A549 (cell line): ENCODE results near the gene WDR43.
A peak's percentile ranks its signal among the peaks of the same experiment; 100 is the strongest.

Experiments
- CHD4 ChIP-seq: fragments of 200-600 bp; sonication (generic); IDR thresholded peaks from 2 replicates; pipeline ENCODE4 v1.6.1; 2016; ENCODE audit warnings: antibody characterized with exemption, mild to moderate bottlenecking, borderline replicate concordance
- EP300 ChIP-seq, 2 experiments: fragments of >200 bp; sonication (Bioruptor Twin); formaldehyde crosslinking; IDR thresholded peaks; 2 replicates in 1 of 2; 3 replicates in 1 of 2; pipeline ENCODE4 v1.6.1; 2016 to 2017
- ESRRA ChIP-seq: fragments of 150-350 bp; IDR thresholded peaks from 2 replicates; pipeline ENCODE4 v1.6.1; 2014; ENCODE audit warnings: mild to moderate bottlenecking, low read length, borderline replicate concordance
- HOXA7 ChIP-seq: fragments of 250-450 bp; sonication (Bioruptor Pico); IDR thresholded peaks from 2 replicates; pipeline ENCODE4 v1.5.0; 2020; ENCODE audit warnings: mild to moderate bottlenecking, moderate library complexity
- MYC ChIP-seq: IDR thresholded peaks from 2 replicates; pipeline ENCODE4 v1.6.1; 2012; ENCODE audit warnings: mild to moderate bottlenecking, inconsistent platforms, low read length, improper control_type of control experiment, borderline replicate concordance
- NFE2L2 ChIP-seq: fragments of 150-350 bp; conservative IDR thresholded peaks from 2 replicates; pipeline ENCODE4 v1.6.1; 2014; ENCODE audit warnings: low read length
- NR3C1 ChIP-seq: fragments of >200 bp; sonication (Bioruptor Twin); formaldehyde crosslinking; IDR thresholded peaks from 3 replicates; pipeline ENCODE4 v1.6.1; 2017
- POLR2A ChIP-seq: IDR thresholded peaks from 2 replicates; pipeline ENCODE4 v1.6.1; 2012; ENCODE audit warnings: mild to moderate bottlenecking, low read length
- RAD21 ChIP-seq, 2 experiments: fragments of >200 bp in 1 of 2; sonication (Bioruptor Twin) in 1 of 2; formaldehyde crosslinking in 1 of 2; IDR thresholded peaks in 1 of 2; conservative IDR thresholded peaks in 1 of 2; 2 replicates in 1 of 2; 3 replicates in 1 of 2; pipeline ENCODE4 v1.6.1; 2012 to 2018; ENCODE audit warnings: inconsistent platforms in 1 of 2
- REST ChIP-seq: fragments of 200-600 bp; sonication (generic); IDR thresholded peaks from 2 replicates; pipeline ENCODE4 v1.6.1; 2016; ENCODE audit warnings: antibody characterized with exemption, mild to moderate bottlenecking, moderate library complexity
- SREBF2 ChIP-seq: fragments of 450-650 bp; IDR thresholded peaks from 2 replicates; pipeline ENCODE4 v1.6.1; 2014; ENCODE audit warnings: mild to moderate bottlenecking, moderate library complexity
- TF ChIP-seq, protein P1 (sequence below): fragments of >200 bp; sonication (Bioruptor Twin); formaldehyde crosslinking; IDR thresholded peaks from 3 replicates; pipeline ENCODE4 v1.5.1; 2016

- TF ChIP-seq, protein P1, sequence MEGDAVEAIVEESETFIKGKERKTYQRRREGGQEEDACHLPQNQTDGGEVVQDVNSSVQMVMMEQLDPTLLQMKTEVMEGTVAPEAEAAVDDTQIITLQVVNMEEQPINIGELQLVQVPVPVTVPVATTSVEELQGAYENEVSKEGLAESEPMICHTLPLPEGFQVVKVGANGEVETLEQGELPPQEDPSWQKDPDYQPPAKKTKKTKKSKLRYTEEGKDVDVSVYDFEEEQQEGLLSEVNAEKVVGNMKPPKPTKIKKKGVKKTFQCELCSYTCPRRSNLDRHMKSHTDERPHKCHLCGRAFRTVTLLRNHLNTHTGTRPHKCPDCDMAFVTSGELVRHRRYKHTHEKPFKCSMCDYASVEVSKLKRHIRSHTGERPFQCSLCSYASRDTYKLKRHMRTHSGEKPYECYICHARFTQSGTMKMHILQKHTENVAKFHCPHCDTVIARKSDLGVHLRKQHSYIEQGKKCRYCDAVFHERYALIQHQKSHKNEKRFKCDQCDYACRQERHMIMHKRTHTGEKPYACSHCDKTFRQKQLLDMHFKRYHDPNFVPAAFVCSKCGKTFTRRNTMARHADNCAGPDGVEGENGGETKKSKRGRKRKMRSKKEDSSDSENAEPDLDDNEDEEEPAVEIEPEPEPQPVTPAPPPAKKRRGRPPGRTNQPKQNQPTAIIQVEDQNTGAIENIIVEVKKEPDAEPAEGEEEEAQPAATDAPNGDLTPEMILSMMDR: no peak
- TF ChIP-seq ESRRA: no peak
- no peak for TF ChIP-seq MYC
- TF ChIP-seq CHD4: peak; percentile 69; the same call in 1 of the 2 replicates
- no peak for TF ChIP-seq RAD21 (conservative IDR thresholded peaks at IDR 0.05 in 1 of 2, IDR thresholded peaks at IDR 0.05 in 1 of 2)
- no peak for TF ChIP-seq POLR2A
- no peak for TF ChIP-seq EP300 (IDR thresholded peaks at IDR 0.05)
- no peak for TF ChIP-seq SREBF2
- TF ChIP-seq NFE2L2: no peak
- TF ChIP-seq REST: no peak
- no peak for TF ChIP-seq HOXA7 (CRISPR knock-in tag)
- TF ChIP-seq NR3C1: no peak
Measured at GRCh38 chr2:28980368-28981015, 86.0 kb downstream of the WDR43 start.
